OCI-LY3 (cell line): Measurements from ENCODE around the gene P3R3URF.

ENCODE experiments used
- H2AFZ ChIP-seq: fragments of 200-600, 300-600 bp; shearing (Covaris generic); 2 replicates; pipeline ENCODE4 v1.6.0; 2014; ENCODE audit warnings: antibody characterized with exemption, low read depth, low read length
- H3K27ac ChIP-seq: fragments of 200-600, 300-600 bp; sonication (generic); 2 replicates; pipeline ENCODE4 v1.5.1; 2014; ENCODE audit warnings: mild to moderate bottlenecking, low read length, moderate library complexity, mixed read lengths
- H3K27me3 ChIP-seq: fragments of 200-600, 300-600 bp; sonication (generic); 2 replicates; pipeline ENCODE4 v1.6.1; 2014; ENCODE audit warnings: low read depth, low read length, mixed read lengths
- H3K36me3 ChIP-seq: fragments of 200-600, 300-600 bp; sonication (generic); replicated peaks from 2 replicates; pipeline ENCODE3; 2014; ENCODE audit warnings: low read depth, low read length, mixed read lengths
- H3K4me1 ChIP-seq: fragments of 300-600, 200-600 bp; sonication (generic); 2 replicates; pipeline ENCODE4 v1.6.1; 2014; ENCODE audit warnings: low read length, mixed read lengths
- H3K4me2 ChIP-seq: fragments of 200-600, 300-600 bp; sonication (generic); 2 replicates; pipeline ENCODE4 v1.6.1; 2014; ENCODE audit warnings: low read length, mixed read lengths
- H3K4me3 ChIP-seq: fragments of 300-600, 200-600 bp; sonication (generic); 2 replicates; pipeline ENCODE4 v1.5.1; 2014; ENCODE audit warnings: antibody characterized with exemption, mild to moderate bottlenecking, low read length, moderate library complexity
- H3K79me2 ChIP-seq: fragments of 300-600, 200-600 bp; shearing (Covaris generic); 2 replicates; pipeline ENCODE4 v1.6.1; 2014; ENCODE audit warnings: mild to moderate bottlenecking, low read length, mixed read lengths
- H3K9ac ChIP-seq: fragments of 300-600, 200-600 bp; shearing (Covaris generic); 2 replicates; pipeline ENCODE4 v1.6.0; 2014; ENCODE audit warnings: mild to moderate bottlenecking, low read length, moderate library complexity
- H3K9me3 ChIP-seq: fragments of 200-600, 300-600 bp; shearing (Covaris generic); 2 replicates; pipeline ENCODE4 v1.6.1; 2014; ENCODE audit warnings: low read length, mixed read lengths; ENCODE audit not compliant: insufficient read depth
- H4K20me1 ChIP-seq: fragments of 200-600, 300-600 bp; sonication (generic); 2 replicates; pipeline ENCODE4 v1.6.1; 2016; ENCODE audit warnings: low read length, mixed read lengths; ENCODE audit not compliant: insufficient read depth
- EZH2phosphoT487 ChIP-seq: fragments of 200-600 bp; shearing (Covaris generic); IDR thresholded peaks from 2 replicates; pipeline ENCODE4 v1.6.1; 2018; ENCODE audit warnings: antibody characterized with exemption, mixed run types, low read depth
- TF ChIP-seq, protein P1 (sequence below): fragments of 200-600, 300-600 bp; sonication (generic); IDR thresholded peaks from 2 replicates; pipeline ENCODE4 v1.5.1; 2014; ENCODE audit warnings: antibody characterized with exemption, low read length, low read depth

The P3R3URF gene

DNA sequence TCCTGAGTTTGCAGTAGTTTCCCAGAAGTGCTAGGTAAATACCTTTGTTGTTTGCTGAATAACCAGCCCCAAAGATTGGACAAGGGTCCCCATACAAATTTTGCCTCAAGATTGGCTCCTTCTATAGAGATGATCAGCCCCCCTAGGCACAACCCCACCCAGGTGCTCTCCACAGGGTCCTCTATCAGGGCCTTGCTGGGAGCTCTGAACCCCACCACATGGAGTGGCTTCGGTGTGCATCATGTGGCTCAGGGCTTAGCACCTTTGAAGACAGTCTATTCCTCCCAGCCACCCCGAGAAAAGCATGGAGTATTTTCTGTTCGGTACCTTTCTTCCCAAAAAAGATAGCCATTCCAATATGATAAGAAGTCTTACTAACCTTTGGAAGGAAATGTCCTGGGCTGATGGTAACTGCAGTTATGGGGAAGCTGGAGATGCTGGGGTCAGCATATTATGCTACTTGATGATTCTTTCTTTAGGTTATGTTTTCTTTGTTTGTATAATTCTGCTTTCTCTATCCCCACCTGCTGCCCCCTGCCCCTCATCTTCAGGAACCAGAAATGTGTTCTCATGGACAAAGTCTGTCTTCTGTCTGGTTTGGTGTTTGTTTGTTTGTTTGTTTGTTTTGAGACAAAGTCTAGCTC, 6.4 kb downstream of the P3R3URF start:
- Histone ChIP-seq H3K9ac (no peak overlapping the region), H3K36me3 (no peaks in the 10 kb centered on the region), H3K27me3 (peaks cover 12% of the 10 kb centered on the region; the same call in 1 of the 2 replicates), H4K20me1 (no peaks in the 10 kb centered on the region), H3K4me1 (peaks cover 19% of the 10 kb centered on the region; the same call in 1 of the 2 replicates), H3K4me2 (no peak overlapping the region), H3K9me3 (no peaks in the 10 kb centered on the region), H3K79me2 (no peaks in the 10 kb centered on the region), H3K4me3 (no peak overlapping the region), H2AFZ (no peak overlapping the region), H3K27ac (no peak overlapping the region)
- TF ChIP-seq, protein P1, sequence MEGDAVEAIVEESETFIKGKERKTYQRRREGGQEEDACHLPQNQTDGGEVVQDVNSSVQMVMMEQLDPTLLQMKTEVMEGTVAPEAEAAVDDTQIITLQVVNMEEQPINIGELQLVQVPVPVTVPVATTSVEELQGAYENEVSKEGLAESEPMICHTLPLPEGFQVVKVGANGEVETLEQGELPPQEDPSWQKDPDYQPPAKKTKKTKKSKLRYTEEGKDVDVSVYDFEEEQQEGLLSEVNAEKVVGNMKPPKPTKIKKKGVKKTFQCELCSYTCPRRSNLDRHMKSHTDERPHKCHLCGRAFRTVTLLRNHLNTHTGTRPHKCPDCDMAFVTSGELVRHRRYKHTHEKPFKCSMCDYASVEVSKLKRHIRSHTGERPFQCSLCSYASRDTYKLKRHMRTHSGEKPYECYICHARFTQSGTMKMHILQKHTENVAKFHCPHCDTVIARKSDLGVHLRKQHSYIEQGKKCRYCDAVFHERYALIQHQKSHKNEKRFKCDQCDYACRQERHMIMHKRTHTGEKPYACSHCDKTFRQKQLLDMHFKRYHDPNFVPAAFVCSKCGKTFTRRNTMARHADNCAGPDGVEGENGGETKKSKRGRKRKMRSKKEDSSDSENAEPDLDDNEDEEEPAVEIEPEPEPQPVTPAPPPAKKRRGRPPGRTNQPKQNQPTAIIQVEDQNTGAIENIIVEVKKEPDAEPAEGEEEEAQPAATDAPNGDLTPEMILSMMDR = no peak
- no peak for TF ChIP-seq EZH2phosphoT487

DNA sequence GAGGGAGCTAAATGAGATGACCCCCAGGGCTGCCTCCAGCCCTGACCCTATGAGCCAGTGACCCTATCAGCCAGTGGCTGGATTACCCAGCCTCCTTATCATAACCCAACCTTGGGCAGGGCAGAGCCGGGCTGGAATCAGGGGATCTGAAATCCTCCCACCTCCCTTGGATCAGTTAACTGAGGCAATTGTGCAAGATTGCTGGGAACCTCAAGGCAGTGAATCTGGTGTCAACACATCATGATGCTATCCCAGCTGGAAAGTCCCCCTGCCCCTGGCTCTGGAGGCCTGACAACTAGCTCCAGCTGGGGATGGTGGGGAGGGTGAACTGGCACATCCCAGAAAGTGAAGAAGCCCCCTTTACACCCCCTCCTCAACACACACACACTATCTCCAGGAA, 7.8 kb downstream of the P3R3URF start:
- Histone ChIP-seq H3K27ac (no peak overlapping the region), H3K4me2 (no peak overlapping the region), H3K9ac (no peak overlapping the region), H4K20me1 (no peaks in the 10 kb centered on the region), H2AFZ (no peak overlapping the region), H3K4me1 (peaks cover 16% of the 10 kb centered on the region; the same call in 1 of the 2 replicates), H3K27me3 (peaks cover 19% of the 10 kb centered on the region; the same call in 1 of the 2 replicates), H3K4me3 (no peak overlapping the region), H3K79me2 (no peaks in the 10 kb centered on the region), H3K9me3 (no peaks in the 10 kb centered on the region), H3K36me3 (no peaks in the 10 kb centered on the region)
- TF ChIP-seq, protein P1 = no peak
- no peak for TF ChIP-seq EZH2phosphoT487

DNA sequence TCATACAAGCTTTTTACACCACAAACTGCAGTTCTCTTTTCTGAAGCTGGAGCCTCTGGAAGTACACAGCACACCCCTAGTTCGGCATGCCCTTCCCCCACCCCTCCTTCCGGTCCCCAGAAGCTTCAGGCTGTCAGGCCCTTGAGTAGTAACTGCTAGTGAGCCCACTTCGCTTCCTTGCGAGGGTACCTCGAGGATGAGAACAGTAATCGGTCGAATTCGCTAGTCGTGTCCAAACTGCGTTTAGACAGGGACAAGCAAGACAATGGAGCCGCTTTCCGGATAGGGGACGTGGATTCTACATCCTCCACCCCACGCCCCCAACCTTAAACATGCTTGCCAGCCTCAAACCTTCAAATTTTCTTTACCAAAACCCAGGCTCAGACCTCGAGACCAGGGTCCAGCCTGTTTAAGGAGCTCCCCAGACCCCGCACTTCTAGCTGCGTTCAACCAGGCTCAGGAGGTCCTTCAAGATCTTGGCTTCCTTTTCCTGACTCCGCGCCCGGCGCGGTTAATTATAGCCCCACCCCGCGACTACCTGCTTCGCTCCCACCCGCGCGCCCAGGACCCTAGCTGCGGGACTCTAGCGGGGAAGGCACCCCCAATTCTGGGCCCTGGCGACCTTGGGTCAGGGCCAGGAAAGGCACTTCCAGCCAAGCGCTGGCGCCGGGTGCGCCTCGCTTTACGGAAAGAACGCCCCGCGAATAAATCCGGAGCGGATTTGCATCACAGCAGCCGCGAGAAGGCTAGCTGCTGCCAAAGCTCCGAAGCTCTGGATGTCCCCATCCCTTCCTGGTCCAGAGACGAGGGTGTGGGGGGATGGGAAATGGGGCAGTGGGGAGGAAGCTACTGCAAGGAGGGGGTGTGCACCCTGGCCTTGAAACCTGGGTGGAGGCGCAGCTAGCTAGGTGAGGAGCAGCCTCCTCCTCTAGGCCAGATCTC, 9.5 kb downstream of the P3R3URF start:
- H3K4me3 ChIP-seq = peak overlapping the region; percentile 92
- H3K9ac ChIP-seq = peak overlapping the region; percentile 72
- H3K36me3 ChIP-seq = no peaks in the 10 kb centered on the region
- H3K79me2 ChIP-seq = no peaks in the 10 kb centered on the region
- H3K27me3 ChIP-seq = peaks cover 22% of the 10 kb centered on the region; the same call in 1 of the 2 replicates
- no peak for TF ChIP-seq EZH2phosphoT487
- TF ChIP-seq, protein P1 = no peak
- peak overlapping the region; percentile 100 for H3K4me2 ChIP-seq
- H3K27ac ChIP-seq = no peak overlapping the region
- H2AFZ ChIP-seq = peak overlapping the region; percentile 98
- no peaks in the 10 kb centered on the region for H3K9me3 ChIP-seq
- peaks cover 11% of the 10 kb centered on the region; the same call in 1 of the 2 replicates for H3K4me1 ChIP-seq
- H4K20me1 ChIP-seq = no peaks in the 10 kb centered on the region

DNA sequence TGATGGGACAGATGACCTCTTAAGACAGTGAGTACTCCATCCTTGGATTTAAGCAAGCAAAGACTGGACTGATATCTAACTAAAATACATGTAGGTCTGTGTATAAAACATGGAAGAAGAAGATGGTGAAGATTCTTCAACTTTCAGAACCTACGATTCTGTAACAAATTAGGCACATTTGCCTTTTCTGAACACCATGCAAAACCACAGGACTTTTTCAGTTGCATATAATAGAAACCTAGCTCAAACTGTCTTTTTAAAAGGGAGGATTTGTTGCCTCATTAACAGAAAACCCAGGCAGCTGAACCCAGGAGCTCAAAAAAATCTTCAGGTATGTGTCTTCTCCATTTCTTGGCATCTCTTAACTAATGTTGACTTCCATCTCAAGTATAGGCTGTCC, 16.1 kb downstream of the P3R3URF start:
- no peak overlapping the region for H3K4me2 ChIP-seq
- no peak overlapping the region for H3K9ac ChIP-seq
- 0 out of 2 replicates have a peak, but pooled peaks cover 11% of the 10 kb centered on the region for H3K27me3 ChIP-seq
- H3K9me3 ChIP-seq = no peaks in the 10 kb centered on the region
- H3K79me2 ChIP-seq = no peaks in the 10 kb centered on the region
- H3K4me3 ChIP-seq = no peak overlapping the region
- H3K36me3 ChIP-seq = no peaks in the 10 kb centered on the region
- H2AFZ ChIP-seq = no peak overlapping the region
- no peaks in the 10 kb centered on the region for H4K20me1 ChIP-seq
- H3K27ac ChIP-seq = no peak overlapping the region
- no peak for TF ChIP-seq EZH2phosphoT487
- TF ChIP-seq, protein P1 = no peak
- H3K4me1 ChIP-seq = no peaks in the 10 kb centered on the region; the same call in 1 of the 2 replicates
